HL-60 (cell line): Measurements from ENCODE around the gene KLHL24.

Source experiments
- POLR2AphosphoS5 ChIP-seq: IDR thresholded peaks from 2 replicates; pipeline ENCODE4 v1.6.1; 2012; ENCODE audit warnings: low read depth
- SPI1 ChIP-seq: IDR thresholded peaks from 2 replicates; pipeline ENCODE4 v1.6.1; 2012; ENCODE audit warnings: low read depth, mild to moderate bottlenecking, borderline replicate concordance
- TF ChIP-seq, protein P1 (sequence below): IDR thresholded peaks from one replicate; pipeline ENCODE4 v1.5.1; 2011; ENCODE audit warnings: low read length, control low read depth, inconsistent platforms; ENCODE audit not compliant: insufficient read depth
- TF ChIP-seq, protein P2 (sequence below): IDR thresholded peaks from 2 replicates; pipeline ENCODE4 v1.6.1; 2012; ENCODE audit warnings: low read depth; ENCODE audit not compliant: insufficient replicate concordance

DNA sequence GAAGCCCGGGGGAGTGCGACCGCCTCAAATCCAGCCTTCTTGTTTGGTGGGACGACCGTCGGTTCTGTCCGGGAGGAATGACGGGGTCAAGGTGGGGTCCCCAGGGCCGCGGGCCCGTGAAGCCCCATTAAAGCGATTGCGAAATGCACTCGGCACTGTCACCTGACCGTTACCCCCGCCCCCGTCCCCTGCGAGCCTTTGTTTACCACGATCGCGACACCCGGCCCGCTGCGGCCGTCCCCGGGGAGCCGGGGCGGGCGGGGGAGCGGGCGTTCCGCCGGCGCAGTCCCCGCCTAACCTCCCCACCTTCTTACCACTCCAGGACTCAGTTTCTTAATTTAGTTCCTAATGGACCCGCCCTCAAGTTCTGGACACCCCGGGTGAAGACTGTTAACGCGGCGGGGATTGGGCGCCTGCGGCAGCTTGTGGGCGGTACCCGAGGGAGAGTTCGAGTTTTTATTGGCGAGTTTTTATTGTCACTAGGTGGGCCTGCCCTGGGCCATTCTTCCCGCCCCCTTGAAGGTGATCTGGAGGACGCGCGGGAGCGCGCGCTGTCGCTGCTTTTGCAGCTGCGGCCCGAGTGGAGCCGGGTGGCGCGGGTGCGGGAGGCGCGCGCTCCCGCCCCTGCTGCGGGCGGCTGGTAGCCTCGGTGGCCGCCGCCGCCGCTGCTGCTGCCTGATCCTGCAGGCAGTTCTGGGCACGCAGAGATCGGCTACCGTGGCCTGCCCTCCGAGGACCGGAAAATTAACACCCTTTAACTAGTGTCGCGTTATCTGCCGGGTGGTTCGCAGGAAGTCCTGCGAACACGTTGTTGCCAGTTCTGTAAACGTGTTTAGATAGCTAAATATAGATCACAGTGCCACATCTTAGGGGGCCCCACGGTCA, 1.0 kb downstream of the KLHL24 start:
- TF ChIP-seq, protein P1, sequence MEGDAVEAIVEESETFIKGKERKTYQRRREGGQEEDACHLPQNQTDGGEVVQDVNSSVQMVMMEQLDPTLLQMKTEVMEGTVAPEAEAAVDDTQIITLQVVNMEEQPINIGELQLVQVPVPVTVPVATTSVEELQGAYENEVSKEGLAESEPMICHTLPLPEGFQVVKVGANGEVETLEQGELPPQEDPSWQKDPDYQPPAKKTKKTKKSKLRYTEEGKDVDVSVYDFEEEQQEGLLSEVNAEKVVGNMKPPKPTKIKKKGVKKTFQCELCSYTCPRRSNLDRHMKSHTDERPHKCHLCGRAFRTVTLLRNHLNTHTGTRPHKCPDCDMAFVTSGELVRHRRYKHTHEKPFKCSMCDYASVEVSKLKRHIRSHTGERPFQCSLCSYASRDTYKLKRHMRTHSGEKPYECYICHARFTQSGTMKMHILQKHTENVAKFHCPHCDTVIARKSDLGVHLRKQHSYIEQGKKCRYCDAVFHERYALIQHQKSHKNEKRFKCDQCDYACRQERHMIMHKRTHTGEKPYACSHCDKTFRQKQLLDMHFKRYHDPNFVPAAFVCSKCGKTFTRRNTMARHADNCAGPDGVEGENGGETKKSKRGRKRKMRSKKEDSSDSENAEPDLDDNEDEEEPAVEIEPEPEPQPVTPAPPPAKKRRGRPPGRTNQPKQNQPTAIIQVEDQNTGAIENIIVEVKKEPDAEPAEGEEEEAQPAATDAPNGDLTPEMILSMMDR = no peak
- TF ChIP-seq POLR2AphosphoS5 (peak; percentile 71; the same call in 1 of the 2 replicates), SPI1 (no peak)
- TF ChIP-seq, protein P2, sequence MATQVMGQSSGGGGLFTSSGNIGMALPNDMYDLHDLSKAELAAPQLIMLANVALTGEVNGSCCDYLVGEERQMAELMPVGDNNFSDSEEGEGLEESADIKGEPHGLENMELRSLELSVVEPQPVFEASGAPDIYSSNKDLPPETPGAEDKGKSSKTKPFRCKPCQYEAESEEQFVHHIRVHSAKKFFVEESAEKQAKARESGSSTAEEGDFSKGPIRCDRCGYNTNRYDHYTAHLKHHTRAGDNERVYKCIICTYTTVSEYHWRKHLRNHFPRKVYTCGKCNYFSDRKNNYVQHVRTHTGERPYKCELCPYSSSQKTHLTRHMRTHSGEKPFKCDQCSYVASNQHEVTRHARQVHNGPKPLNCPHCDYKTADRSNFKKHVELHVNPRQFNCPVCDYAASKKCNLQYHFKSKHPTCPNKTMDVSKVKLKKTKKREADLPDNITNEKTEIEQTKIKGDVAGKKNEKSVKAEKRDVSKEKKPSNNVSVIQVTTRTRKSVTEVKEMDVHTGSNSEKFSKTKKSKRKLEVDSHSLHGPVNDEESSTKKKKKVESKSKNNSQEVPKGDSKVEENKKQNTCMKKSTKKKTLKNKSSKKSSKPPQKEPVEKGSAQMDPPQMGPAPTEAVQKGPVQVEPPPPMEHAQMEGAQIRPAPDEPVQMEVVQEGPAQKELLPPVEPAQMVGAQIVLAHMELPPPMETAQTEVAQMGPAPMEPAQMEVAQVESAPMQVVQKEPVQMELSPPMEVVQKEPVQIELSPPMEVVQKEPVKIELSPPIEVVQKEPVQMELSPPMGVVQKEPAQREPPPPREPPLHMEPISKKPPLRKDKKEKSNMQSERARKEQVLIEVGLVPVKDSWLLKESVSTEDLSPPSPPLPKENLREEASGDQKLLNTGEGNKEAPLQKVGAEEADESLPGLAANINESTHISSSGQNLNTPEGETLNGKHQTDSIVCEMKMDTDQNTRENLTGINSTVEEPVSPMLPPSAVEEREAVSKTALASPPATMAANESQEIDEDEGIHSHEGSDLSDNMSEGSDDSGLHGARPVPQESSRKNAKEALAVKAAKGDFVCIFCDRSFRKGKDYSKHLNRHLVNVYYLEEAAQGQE = peak; percentile 31
